OCI-LY7 (cell line): Measurements from ENCODE around the gene PCDHB14.

ENCODE experiments used
- EZH2phosphoT487 ChIP-seq: fragments of 200-600 bp; sonication (generic); IDR thresholded peaks from 2 replicates; pipeline ENCODE4 v1.6.1; 2018; ENCODE audit warnings: low read depth, borderline replicate concordance, mild to moderate bottlenecking, mixed run types, antibody characterized with exemption, low read length, moderate library complexity, mixed read lengths
- TF ChIP-seq, protein P1 (sequence below): fragments of 200-600 bp; sonication (generic); conservative IDR thresholded peaks from 2 replicates; pipeline ENCODE4 v1.5.1; 2014; ENCODE audit warnings: mild to moderate bottlenecking, antibody characterized with exemption, low read length, moderate library complexity, mixed read lengths

DNA sequence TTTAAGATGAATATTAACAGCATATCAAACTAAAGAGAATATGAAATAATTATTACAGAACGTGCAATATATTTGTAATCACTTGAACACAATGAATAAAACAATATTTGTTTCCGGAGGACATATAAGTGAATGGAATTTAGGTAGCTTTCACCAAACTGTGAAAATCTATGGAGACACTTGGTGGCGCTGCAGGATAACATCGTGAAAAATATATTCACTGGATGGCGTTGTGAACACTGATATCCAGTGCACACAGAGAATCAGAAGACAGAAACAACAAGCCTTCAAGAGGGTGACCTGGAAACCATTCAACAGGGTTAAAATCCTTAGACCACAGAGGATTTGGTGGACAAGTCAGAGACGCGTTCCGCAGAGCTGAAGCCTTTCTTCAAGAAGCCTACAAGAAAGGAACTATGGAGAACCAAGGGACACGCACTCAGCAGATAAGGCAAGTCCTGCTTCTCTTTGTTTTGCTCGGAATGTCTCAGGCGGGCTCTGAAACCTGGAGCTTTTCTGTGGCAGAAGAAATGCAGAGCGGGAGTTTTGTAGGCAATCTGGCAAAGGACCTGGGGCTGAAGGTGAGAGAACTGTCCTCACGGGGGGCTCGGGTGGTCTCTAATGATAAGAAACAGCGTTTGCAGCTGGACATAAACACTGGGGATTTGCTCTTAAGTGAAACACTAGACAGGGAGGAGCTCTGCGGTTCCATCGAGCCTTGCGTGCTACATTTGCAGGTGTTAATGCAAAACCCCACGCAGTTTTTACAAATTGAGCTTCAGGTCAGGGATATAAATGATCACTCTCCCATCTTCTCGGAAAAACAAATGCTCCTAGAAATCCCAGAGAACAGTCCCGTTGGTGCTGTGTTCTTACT, 23.5 kb upstream of the PCDHB14 start, which contains the start of gene PCDHB11:
- TF ChIP-seq, protein P1, sequence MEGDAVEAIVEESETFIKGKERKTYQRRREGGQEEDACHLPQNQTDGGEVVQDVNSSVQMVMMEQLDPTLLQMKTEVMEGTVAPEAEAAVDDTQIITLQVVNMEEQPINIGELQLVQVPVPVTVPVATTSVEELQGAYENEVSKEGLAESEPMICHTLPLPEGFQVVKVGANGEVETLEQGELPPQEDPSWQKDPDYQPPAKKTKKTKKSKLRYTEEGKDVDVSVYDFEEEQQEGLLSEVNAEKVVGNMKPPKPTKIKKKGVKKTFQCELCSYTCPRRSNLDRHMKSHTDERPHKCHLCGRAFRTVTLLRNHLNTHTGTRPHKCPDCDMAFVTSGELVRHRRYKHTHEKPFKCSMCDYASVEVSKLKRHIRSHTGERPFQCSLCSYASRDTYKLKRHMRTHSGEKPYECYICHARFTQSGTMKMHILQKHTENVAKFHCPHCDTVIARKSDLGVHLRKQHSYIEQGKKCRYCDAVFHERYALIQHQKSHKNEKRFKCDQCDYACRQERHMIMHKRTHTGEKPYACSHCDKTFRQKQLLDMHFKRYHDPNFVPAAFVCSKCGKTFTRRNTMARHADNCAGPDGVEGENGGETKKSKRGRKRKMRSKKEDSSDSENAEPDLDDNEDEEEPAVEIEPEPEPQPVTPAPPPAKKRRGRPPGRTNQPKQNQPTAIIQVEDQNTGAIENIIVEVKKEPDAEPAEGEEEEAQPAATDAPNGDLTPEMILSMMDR: peak; percentile 75
- TF ChIP-seq EZH2phosphoT487: no peak
